DND-41 (cell line): ENCODE measurements around the gene MAP2K5.

Experiments used
- ATAC-seq: fragments of 200-7000 bp; cut with Tn5 transposase; 3 replicates; pipeline ENCODE4 v1.9.1; 2021; ENCODE audit warnings: low read depth; ENCODE audit not compliant: insufficient read depth
- DNase-seq: peaks from one replicate; pipeline ENCODE4 v3.0.0-alpha.2; 2020
- H2AFZ ChIP-seq: 2 replicates; pipeline ENCODE4 v1.6.0; 2012; ENCODE audit warnings: low read depth, low read length
- H3K27ac ChIP-seq: 2 replicates; pipeline ENCODE4 v1.5.1; 2012; ENCODE audit warnings: low read length, inconsistent platforms
- H3K27me3 ChIP-seq: fragments of 200-600 bp; sonication (generic); 2 replicates; pipeline ENCODE4 v1.6.0; 2012; ENCODE audit warnings: low read length, mild to moderate bottlenecking, inconsistent platforms; ENCODE audit not compliant: insufficient read depth, poor library complexity
- H3K36me3 ChIP-seq: 2 replicates; pipeline ENCODE4 v1.5.1; 2012; ENCODE audit warnings: low read length, inconsistent platforms; ENCODE audit not compliant: insufficient read depth
- H3K4me1 ChIP-seq: 2 replicates; pipeline ENCODE4 v1.5.1; 2012; ENCODE audit warnings: mild to moderate bottlenecking, low read length; ENCODE audit not compliant: insufficient read depth
- H3K4me2 ChIP-seq: 2 replicates; pipeline ENCODE4 v1.6.0; 2012; ENCODE audit warnings: mild to moderate bottlenecking, moderate library complexity, low read length, inconsistent platforms; ENCODE audit not compliant: insufficient read depth
- H3K4me3 ChIP-seq, 2 experiments: fragments of 200-600 bp in 1 of 2; shearing (Covaris generic) in 1 of 2; 2 replicates each; pipeline ENCODE4 v1.5.1; 2012 to 2016; ENCODE audit warnings: inconsistent platforms in 2 of 2, low read length in 2 of 2, mild to moderate bottlenecking in 2 of 2, low read depth in 1 of 2, moderate library complexity in 1 of 2
- H3K79me2 ChIP-seq: 2 replicates; pipeline ENCODE4 v1.6.0; 2012; ENCODE audit warnings: low read length, inconsistent platforms; ENCODE audit not compliant: insufficient read depth
- H3K9ac ChIP-seq: 2 replicates; pipeline ENCODE4 v1.6.0; 2012; ENCODE audit warnings: low read depth, mild to moderate bottlenecking, inconsistent platforms, low read length, moderate library complexity
- H3K9me3 ChIP-seq: 2 replicates; pipeline ENCODE4 v1.5.1; 2012; ENCODE audit warnings: low read length, moderate library complexity, mild to moderate bottlenecking, inconsistent platforms; ENCODE audit not compliant: insufficient read depth, severe bottlenecking
- H4K20me1 ChIP-seq: 2 replicates; pipeline ENCODE4 v1.6.0; 2012; ENCODE audit warnings: low read length; ENCODE audit not compliant: insufficient read depth
- EZH2 ChIP-seq: IDR thresholded peaks from 3 replicates; pipeline ENCODE4 v1.6.1; 2012; ENCODE audit warnings: borderline replicate concordance, low read depth, mild to moderate bottlenecking, moderate library complexity, low read length, inconsistent platforms; ENCODE audit not compliant: severe bottlenecking
- TF ChIP-seq, protein P1 (sequence below): IDR thresholded peaks from 2 replicates; pipeline ENCODE4 v1.5.1; 2012; ENCODE audit warnings: borderline replicate concordance, low read length, moderate library complexity, mild to moderate bottlenecking; ENCODE audit not compliant: poor library complexity, severe bottlenecking; ENCODE audit errors: extremely low read depth

The MAP2K5 gene

DNA sequence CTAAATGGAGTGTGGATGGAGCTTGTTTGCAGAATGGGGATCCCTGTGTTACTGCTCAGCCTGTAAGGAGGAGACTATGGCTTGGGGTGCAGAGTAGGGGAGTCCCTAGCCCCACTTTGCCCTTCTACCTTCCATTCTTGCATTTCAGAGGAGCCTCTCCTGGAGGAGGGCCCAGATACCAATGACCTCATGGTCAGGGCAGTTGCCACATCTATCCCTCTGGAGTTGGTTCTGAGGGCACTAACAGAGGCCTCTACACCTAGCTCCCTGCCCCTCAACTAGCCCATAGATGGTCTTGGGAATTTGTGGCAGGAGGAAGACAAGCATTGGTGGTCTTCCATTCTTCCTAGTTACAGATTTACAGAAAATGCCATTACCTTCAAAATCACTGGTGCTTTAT, 288.9 kb downstream of the MAP2K5 start:
- ATAC-seq: no peak
- TF ChIP-seq, protein P1, sequence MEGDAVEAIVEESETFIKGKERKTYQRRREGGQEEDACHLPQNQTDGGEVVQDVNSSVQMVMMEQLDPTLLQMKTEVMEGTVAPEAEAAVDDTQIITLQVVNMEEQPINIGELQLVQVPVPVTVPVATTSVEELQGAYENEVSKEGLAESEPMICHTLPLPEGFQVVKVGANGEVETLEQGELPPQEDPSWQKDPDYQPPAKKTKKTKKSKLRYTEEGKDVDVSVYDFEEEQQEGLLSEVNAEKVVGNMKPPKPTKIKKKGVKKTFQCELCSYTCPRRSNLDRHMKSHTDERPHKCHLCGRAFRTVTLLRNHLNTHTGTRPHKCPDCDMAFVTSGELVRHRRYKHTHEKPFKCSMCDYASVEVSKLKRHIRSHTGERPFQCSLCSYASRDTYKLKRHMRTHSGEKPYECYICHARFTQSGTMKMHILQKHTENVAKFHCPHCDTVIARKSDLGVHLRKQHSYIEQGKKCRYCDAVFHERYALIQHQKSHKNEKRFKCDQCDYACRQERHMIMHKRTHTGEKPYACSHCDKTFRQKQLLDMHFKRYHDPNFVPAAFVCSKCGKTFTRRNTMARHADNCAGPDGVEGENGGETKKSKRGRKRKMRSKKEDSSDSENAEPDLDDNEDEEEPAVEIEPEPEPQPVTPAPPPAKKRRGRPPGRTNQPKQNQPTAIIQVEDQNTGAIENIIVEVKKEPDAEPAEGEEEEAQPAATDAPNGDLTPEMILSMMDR: no peak
- TF ChIP-seq EZH2: no peak
- Histone ChIP-seq H3K4me3 (no peak overlapping the region), H3K4me2 (no peak overlapping the region), H3K27ac (peak overlapping the region; percentile 36; the same call in 1 of the 2 replicates), H3K9ac (no peak overlapping the region), H3K9me3 (no peaks in the 10 kb centered on the region), H2AFZ (no peak overlapping the region), H4K20me1 (no peaks in the 10 kb centered on the region), H3K4me1 (peaks cover 8% of the 10 kb centered on the region), H3K27me3 (no peaks in the 10 kb centered on the region), H3K79me2 (no peaks in the 10 kb centered on the region), H3K36me3 (peaks cover 1% of the 10 kb centered on the region)
- DNase-seq: no peak

DNA sequence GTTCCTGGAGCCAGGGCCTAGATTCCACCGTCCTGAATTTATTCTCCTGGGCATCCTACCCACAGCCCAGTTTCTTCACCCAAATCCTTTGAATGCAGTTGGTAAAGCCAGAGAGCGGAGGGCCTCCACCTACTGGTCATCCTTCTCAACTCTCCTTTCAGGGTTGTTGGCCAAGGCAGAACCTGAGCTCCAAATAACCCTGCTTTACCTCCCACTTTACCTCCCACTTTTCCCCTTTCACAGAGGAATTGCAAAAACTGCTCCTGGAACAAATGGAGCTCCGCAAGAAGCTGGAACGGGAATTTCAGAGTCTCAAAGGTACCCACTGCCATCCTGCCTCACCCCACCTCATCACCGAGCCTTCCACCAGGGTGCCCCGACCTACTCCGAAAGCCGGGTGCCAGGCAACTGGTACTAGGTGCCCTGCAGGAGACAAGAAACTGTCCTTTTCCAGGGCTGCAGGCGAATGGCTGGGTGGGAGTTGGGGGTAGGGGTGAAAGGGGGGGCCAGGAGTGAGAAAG, 289.6 kb downstream of the MAP2K5 start:
- no peaks in the 10 kb centered on the region for H3K79me2 ChIP-seq
- ATAC-seq (no peak), DNase-seq (no peak)
- no peak overlapping the region for H3K4me2 ChIP-seq
- no peak overlapping the region for H3K27ac ChIP-seq
- H2AFZ ChIP-seq: no peak overlapping the region
- peaks cover 15% of the 10 kb centered on the region for H3K4me1 ChIP-seq
- no peaks in the 10 kb centered on the region for H4K20me1 ChIP-seq
- no peaks in the 10 kb centered on the region; the same call in 1 of the 2 replicates for H3K36me3 ChIP-seq
- H3K9ac ChIP-seq: no peak overlapping the region
- no peaks in the 10 kb centered on the region for H3K9me3 ChIP-seq
- H3K27me3 ChIP-seq: no peaks in the 10 kb centered on the region
- no peak overlapping the region for H3K4me3 ChIP-seq
- TF ChIP-seq, protein P1: peak; percentile 12
- TF ChIP-seq EZH2: no peak

DNA sequence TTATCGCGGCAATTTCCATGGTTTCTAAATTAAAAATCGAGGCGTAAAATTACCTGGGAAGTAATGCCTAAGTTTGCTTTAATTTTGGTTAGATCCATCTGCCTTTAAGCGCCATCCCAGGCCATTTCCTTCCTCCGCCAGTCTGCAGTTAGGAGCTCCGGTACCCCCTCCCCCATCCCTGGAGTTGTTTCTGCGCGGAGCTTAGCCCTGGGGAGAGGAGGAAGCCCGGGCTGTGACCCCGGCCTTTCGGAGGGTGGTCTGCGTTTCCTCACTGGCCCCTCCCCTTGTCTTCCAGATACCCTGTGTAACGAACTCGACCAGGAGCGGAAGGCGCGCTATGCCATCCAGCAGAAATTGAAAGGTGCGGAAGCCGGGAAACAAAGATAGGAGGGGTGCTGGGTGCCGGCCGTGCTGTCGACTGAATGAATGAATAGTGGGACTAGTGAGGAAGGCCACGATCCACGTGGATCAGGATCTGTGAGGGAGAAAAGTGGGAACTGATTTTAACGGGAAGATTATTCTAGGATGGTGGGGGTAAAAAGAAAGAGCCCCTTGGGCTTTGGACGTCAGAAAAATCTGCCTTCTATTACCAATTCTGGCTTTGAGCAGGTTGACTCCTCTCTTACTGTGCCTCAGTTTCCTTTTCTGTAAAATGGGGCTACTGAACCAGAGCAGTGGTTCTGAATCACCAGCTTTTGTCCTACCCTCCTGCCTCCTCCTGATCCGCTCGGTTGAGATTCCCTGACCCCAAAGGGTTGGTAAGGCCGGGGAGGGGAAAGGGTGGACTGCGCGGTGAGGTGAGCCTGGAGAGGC, 290.6 kb downstream of the MAP2K5 start:
- Histone ChIP-seq H3K9me3 (no peaks in the 10 kb centered on the region), H3K9ac (no peak overlapping the region), H3K27ac (no peak overlapping the region), H2AFZ (no peak overlapping the region), H3K27me3 (no peaks in the 10 kb centered on the region), H3K4me1 (peaks cover 16% of the 10 kb centered on the region), H3K4me2 (no peak overlapping the region), H3K4me3 (no peak overlapping the region), H3K79me2 (no peaks in the 10 kb centered on the region), H4K20me1 (no peaks in the 10 kb centered on the region), H3K36me3 (no peaks in the 10 kb centered on the region; the same call in 1 of the 2 replicates)
- DNase-seq: no peak
- TF ChIP-seq, protein P1: no peak
- no peak for TF ChIP-seq EZH2
- no peak for ATAC-seq
